H1 (cell line): Measurements from ENCODE around the gene ITPR3.

Source experiments
- MAFK ChIP-seq: IDR thresholded peaks from 2 replicates; pipeline ENCODE4 v1.6.1; 2012; ENCODE audit warnings: low read depth, mild to moderate bottlenecking, improper control_type of control experiment, low read length
- YY1 ChIP-seq: IDR thresholded peaks from 2 replicates; pipeline ENCODE4 v1.6.1; 2011; ENCODE audit warnings: low read depth, mild to moderate bottlenecking, low read length
- TF ChIP-seq, protein P1 (sequence below), 3 experiments: IDR thresholded peaks; 1 replicate in 2 of 3; 2 replicates in 1 of 3; pipeline versions ENCODE4 v1.5.1 to v1.6.1; 2011; ENCODE audit warnings: low read length in 3 of 3, mild to moderate bottlenecking in 3 of 3, inconsistent platforms in 2 of 3, low read depth in 1 of 3, moderate library complexity in 1 of 3; ENCODE audit not compliant: insufficient read depth in 1 of 3; ENCODE audit errors: control extremely low read depth in 1 of 3

DNA sequence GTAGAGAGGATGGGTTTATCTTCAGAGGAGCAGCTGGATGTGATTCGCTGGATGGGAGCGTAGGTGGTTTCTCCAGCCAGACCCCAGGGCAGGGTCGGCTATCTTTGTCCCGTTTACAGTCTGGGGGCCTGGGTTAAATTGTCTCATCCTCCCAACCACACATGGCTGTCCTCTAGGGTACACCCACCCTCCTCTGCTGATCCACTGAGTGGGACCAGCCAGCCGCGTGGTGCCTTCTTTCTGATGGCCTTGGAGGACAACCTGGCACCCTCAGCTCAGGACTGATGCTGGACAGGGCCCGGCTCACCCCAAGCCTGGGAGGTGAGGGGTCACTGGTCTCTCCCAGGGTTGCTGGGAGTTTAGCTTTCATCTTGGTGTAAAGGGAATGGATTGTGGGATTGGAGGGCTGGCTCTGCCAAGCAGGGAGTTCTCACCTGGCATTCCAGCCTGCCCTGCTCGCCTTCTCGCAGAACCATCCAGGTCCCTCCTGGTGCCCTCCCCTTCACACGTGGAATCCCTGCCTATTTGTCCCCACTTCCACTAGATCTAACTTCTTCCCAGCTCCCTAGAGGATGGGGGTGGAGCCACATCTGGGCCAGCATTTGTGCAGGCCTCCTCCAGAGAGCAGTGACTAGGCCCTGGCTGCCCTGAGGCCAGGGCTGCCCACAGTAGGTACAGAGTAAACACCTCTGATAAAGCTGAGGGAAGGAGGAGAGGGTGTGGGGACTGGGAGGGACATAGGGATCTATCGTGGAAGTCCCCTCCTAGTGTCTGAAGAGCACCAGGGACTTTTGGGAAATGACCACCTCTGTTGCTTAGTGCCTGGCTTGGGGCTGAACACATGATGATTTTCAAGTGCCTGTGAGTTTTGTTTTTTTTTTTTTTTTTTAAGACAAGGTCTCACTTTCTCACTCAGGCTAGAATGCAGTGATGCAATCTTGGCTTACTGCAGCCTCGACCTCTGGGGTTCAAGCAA is 1.6 kb downstream of the ITPR3 start:
- no peak for TF ChIP-seq YY1
- TF ChIP-seq, protein P1, sequence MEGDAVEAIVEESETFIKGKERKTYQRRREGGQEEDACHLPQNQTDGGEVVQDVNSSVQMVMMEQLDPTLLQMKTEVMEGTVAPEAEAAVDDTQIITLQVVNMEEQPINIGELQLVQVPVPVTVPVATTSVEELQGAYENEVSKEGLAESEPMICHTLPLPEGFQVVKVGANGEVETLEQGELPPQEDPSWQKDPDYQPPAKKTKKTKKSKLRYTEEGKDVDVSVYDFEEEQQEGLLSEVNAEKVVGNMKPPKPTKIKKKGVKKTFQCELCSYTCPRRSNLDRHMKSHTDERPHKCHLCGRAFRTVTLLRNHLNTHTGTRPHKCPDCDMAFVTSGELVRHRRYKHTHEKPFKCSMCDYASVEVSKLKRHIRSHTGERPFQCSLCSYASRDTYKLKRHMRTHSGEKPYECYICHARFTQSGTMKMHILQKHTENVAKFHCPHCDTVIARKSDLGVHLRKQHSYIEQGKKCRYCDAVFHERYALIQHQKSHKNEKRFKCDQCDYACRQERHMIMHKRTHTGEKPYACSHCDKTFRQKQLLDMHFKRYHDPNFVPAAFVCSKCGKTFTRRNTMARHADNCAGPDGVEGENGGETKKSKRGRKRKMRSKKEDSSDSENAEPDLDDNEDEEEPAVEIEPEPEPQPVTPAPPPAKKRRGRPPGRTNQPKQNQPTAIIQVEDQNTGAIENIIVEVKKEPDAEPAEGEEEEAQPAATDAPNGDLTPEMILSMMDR (IDR thresholded peaks at IDR 0.05; ENCODE audit: control extremely low read depth in 1 of 3, insufficient read depth in 1 of 3, low read depth in 1 of 3, low read length in 3 of 3): no peak
- no peak for TF ChIP-seq MAFK
